NCI-H524 (cell line): ENCODE measurements around the gene FZR1.
A peak's percentile ranks its signal among the peaks of the same experiment; 100 is the strongest.

Experiments
- DNase-seq, 2 experiments: peaks; one replicate each; lab custom pipeline; 2025; lab: John Stamatoyannopoulos, UW

The FZR1 gene

GRCh38 chr19:3514930-3515329 is 8.8 kb downstream of the FZR1 start:
- no peak for DNase-seq

- DNase-seq, result no peak
Observed at GRCh38 chr19:3515891-3516422, 9.8 kb downstream of the FZR1 start.

GRCh38 chr19:3516675-3517207 is 10.6 kb downstream of the FZR1 start:
- peak in 1 of 2 experiments; percentile 23 for DNase-seq

GRCh38 chr19:3517638-3518037 is 11.5 kb downstream of the FZR1 start:
- DNase-seq, result no peak

GRCh38 chr19:3518255-3518654 is 12.1 kb downstream of the FZR1 start:
- no peak for DNase-seq

- no peak for DNase-seq
Observed at GRCh38 chr19:3518659-3519058, 12.5 kb downstream of the FZR1 start.

- DNase-seq, result no peak
Observed at GRCh38 chr19:3519126-3519525, 13.0 kb downstream of the FZR1 start.

GRCh38 chr19:3520166-3521103 is 14.3 kb downstream of the FZR1 start:
- no peak for DNase-seq

GRCh38 chr19:3521104-3521445 is 15.0 kb downstream of the FZR1 start:
- no peak for DNase-seq

- DNase-seq, result no peak
Observed at GRCh38 chr19:3522421-3523360, 16.6 kb downstream of the FZR1 start.

- DNase-seq, result no peak
Observed at GRCh38 chr19:3523361-3524077, 17.4 kb downstream of the FZR1 start.

GRCh38 chr19:3524078-3524842 is 18.1 kb downstream of the FZR1 start:
- DNase-seq, result no peak

- no peak for DNase-seq
Observed at GRCh38 chr19:3524904-3525451, 18.9 kb downstream of the FZR1 start.

GRCh38 chr19:3526507-3527237 is 20.6 kb downstream of the FZR1 start:
- DNase-seq, result no peak

GRCh38 chr19:3527238-3527910 is 21.3 kb downstream of the FZR1 start:
- no peak for DNase-seq

GRCh38 chr19:3528080-3528479 is 22.0 kb downstream of the FZR1 start:
- DNase-seq, result no peak

- no peak for DNase-seq
Observed at GRCh38 chr19:3528539-3529211, 22.6 kb downstream of the FZR1 start.

GRCh38 chr19:3529299-3529698 is 23.2 kb downstream of the FZR1 start:
- peak in 1 of 2 experiments; percentile 52 for DNase-seq

GRCh38 chr19:3530389-3530788 is 24.3 kb downstream of the FZR1 start:
- no peak for DNase-seq
